ENCODE data around the gene MAP1LC3C.
A peak's percentile ranks its signal among the peaks of the same experiment; 100 is the strongest.

The MAP1LC3C gene

GRCh38 chr1:241972703-241973369 lies 26.1 kb downstream of the MAP1LC3C start:
- Histone ChIP-seq H3K4me2 (ENCODE audit: low read depth, low read length) (no peak overlapping the region), H3K9me3 (replicated peaks; ENCODE audit: insufficient read depth, low read length) (no peaks in the 10 kb centered on the region), H3K4me3 (ENCODE audit: low read length) (no peak overlapping the region), H3K9me2 (replicated peaks; ENCODE audit: insufficient read depth, low read length) (no peaks in the 10 kb centered on the region), H3K79me2 (ENCODE audit: low read length) (no peaks in the 10 kb centered on the region), H3K27ac (ENCODE audit: low read length) (no peak overlapping the region), H3K36me3 (replicated peaks; ENCODE audit: insufficient read depth, low read length) (no peaks in the 10 kb centered on the region), H3K4me1 (ENCODE audit: low read length) (no peaks in the 10 kb centered on the region), H3K27me3 (replicated peaks; ENCODE audit: insufficient read depth, low read length) (no peaks in the 10 kb centered on the region), H3K9ac (ENCODE audit: low read length) (no peak overlapping the region), H2AFZ (ENCODE audit: low read length) (0 out of 2 replicates have a peak overlapping the region, but pooled peaks have one; percentile 35), H4K20me1 (ENCODE audit: insufficient read depth, low read length) (no peaks in the 10 kb centered on the region), H3F3A (ENCODE audit: insufficient read depth, low read length) (no peaks in the 10 kb centered on the region)
- no peak for DNase-seq
- TF ChIP-seq CTCF (IDR thresholded peaks at IDR 0.05; ENCODE audit: low read length) (no peak), EZH2 (optimal IDR thresholded peaks at IDR 0.05; ENCODE audit: low read depth, low read length) (no peak), EZH2phosphoT487 (IDR thresholded peaks at IDR 0.05; ENCODE audit: low read length) (no peak)

GRCh38 chr1:241968611-241969010 lies 30.3 kb downstream of the MAP1LC3C start:
- no peaks in the 10 kb centered on the region for H3K36me3 ChIP-seq (replicated peaks; ENCODE audit: insufficient read depth, low read length)
- no peaks in the 10 kb centered on the region for H3F3A ChIP-seq (ENCODE audit: insufficient read depth, low read length)
- H3K4me2 ChIP-seq (ENCODE audit: low read depth, low read length), result no peak overlapping the region
- H2AFZ ChIP-seq (ENCODE audit: low read length), result no peak overlapping the region
- TF ChIP-seq EZH2 (optimal IDR thresholded peaks at IDR 0.05; ENCODE audit: low read depth, low read length), result no peak
- no peak for TF ChIP-seq CTCF (IDR thresholded peaks at IDR 0.05; ENCODE audit: low read length)
- TF ChIP-seq EZH2phosphoT487 (IDR thresholded peaks at IDR 0.05; ENCODE audit: low read length), result no peak
- H3K4me3 ChIP-seq (ENCODE audit: low read length), result no peak overlapping the region
- no peaks in the 10 kb centered on the region for H3K9me2 ChIP-seq (replicated peaks; ENCODE audit: insufficient read depth, low read length)
- no peaks in the 10 kb centered on the region for H3K9me3 ChIP-seq (replicated peaks; ENCODE audit: insufficient read depth, low read length)
- no peaks in the 10 kb centered on the region for H3K79me2 ChIP-seq (ENCODE audit: low read length)
- H3K27me3 ChIP-seq (replicated peaks; ENCODE audit: insufficient read depth, low read length), result no peaks in the 10 kb centered on the region
- H4K20me1 ChIP-seq (ENCODE audit: insufficient read depth, low read length), result no peaks in the 10 kb centered on the region
- H3K27ac ChIP-seq (ENCODE audit: low read length), result no peak overlapping the region
- H3K9ac ChIP-seq (ENCODE audit: low read length), result no peak overlapping the region
- H3K4me1 ChIP-seq (ENCODE audit: low read length), result no peaks in the 10 kb centered on the region
- DNase-seq, result no peak

GRCh38 chr1:241964550-241965282 lies 34.2 kb downstream of the MAP1LC3C start:
- no peaks in the 10 kb centered on the region for H4K20me1 ChIP-seq (ENCODE audit: insufficient read depth, low read length)
- H3K36me3 ChIP-seq (replicated peaks; ENCODE audit: insufficient read depth, low read length), result no peaks in the 10 kb centered on the region
- no peaks in the 10 kb centered on the region for H3K9me3 ChIP-seq (replicated peaks; ENCODE audit: insufficient read depth, low read length)
- H3K27ac ChIP-seq (ENCODE audit: low read length), result no peak overlapping the region
- no peak for DNase-seq
- H3K9ac ChIP-seq (ENCODE audit: low read length), result no peak overlapping the region
- no peak overlapping the region for H2AFZ ChIP-seq (ENCODE audit: low read length)
- no peak overlapping the region for H3K4me2 ChIP-seq (ENCODE audit: low read depth, low read length)
- TF ChIP-seq EZH2phosphoT487 (IDR thresholded peaks at IDR 0.05; ENCODE audit: low read length), result no peak
- no peak for TF ChIP-seq EZH2 (optimal IDR thresholded peaks at IDR 0.05; ENCODE audit: low read depth, low read length)
- no peak for TF ChIP-seq CTCF (IDR thresholded peaks at IDR 0.05; ENCODE audit: low read length)
- H3K4me3 ChIP-seq (ENCODE audit: low read length), result no peak overlapping the region
- no peaks in the 10 kb centered on the region for H3K9me2 ChIP-seq (replicated peaks; ENCODE audit: insufficient read depth, low read length)
- no peaks in the 10 kb centered on the region for H3K27me3 ChIP-seq (replicated peaks; ENCODE audit: insufficient read depth, low read length)
- H3K4me1 ChIP-seq (ENCODE audit: low read length), result no peaks in the 10 kb centered on the region
- no peaks in the 10 kb centered on the region for H3K79me2 ChIP-seq (ENCODE audit: low read length)
- H3F3A ChIP-seq (ENCODE audit: insufficient read depth, low read length), result no peaks in the 10 kb centered on the region

All from MM.1S (cell line).